ACC112 (cell line): Measurements from ENCODE around the gene ARAP1.

ENCODE experiments used
- H2AFZ ChIP-seq: fragments of 200-600 bp; sonication (generic); one replicate; pipeline ENCODE4 v1.6.0; 2017; ENCODE audit warnings: antibody characterized with exemption, low read length; ENCODE audit not compliant: unreplicated experiment
- H3K27ac ChIP-seq: fragments of 200-600 bp; sonication (generic); 2 replicates; pipeline ENCODE4 v1.5.1; 2014; ENCODE audit warnings: low read depth, mild to moderate bottlenecking, antibody characterized with exemption, low read length, moderate library complexity
- H3K27me3 ChIP-seq: fragments of 200-600 bp; sonication (generic); 2 replicates; pipeline ENCODE4 v1.6.1; 2014; ENCODE audit warnings: mild to moderate bottlenecking, antibody characterized with exemption, low read length, moderate library complexity, mixed read lengths; ENCODE audit not compliant: insufficient read depth
- H3K36me3 ChIP-seq: fragments of 200-600 bp; sonication (generic); 2 replicates; pipeline ENCODE4 v1.6.1; 2016; ENCODE audit warnings: mild to moderate bottlenecking, antibody characterized with exemption, low read length, moderate library complexity, mixed read lengths; ENCODE audit not compliant: insufficient read depth
- H3K4me1 ChIP-seq: fragments of 200-600 bp; sonication (generic); one replicate; pipeline ENCODE4 v1.6.1; 2016; ENCODE audit warnings: low read length, mixed read lengths; ENCODE audit not compliant: insufficient read depth, unreplicated experiment, control insufficient read depth
- H3K4me3 ChIP-seq: fragments of 200-600 bp; sonication (generic); 2 replicates; pipeline ENCODE4 v1.5.1; 2014; ENCODE audit warnings: mild to moderate bottlenecking, low read depth, low read length
- H3K79me2 ChIP-seq: fragments of 200-600 bp; sonication (generic); one replicate; pipeline ENCODE4 v1.6.0; 2016; ENCODE audit warnings: low read length; ENCODE audit not compliant: control insufficient read depth, unreplicated experiment, insufficient read depth

Gene ARAP1

DNA sequence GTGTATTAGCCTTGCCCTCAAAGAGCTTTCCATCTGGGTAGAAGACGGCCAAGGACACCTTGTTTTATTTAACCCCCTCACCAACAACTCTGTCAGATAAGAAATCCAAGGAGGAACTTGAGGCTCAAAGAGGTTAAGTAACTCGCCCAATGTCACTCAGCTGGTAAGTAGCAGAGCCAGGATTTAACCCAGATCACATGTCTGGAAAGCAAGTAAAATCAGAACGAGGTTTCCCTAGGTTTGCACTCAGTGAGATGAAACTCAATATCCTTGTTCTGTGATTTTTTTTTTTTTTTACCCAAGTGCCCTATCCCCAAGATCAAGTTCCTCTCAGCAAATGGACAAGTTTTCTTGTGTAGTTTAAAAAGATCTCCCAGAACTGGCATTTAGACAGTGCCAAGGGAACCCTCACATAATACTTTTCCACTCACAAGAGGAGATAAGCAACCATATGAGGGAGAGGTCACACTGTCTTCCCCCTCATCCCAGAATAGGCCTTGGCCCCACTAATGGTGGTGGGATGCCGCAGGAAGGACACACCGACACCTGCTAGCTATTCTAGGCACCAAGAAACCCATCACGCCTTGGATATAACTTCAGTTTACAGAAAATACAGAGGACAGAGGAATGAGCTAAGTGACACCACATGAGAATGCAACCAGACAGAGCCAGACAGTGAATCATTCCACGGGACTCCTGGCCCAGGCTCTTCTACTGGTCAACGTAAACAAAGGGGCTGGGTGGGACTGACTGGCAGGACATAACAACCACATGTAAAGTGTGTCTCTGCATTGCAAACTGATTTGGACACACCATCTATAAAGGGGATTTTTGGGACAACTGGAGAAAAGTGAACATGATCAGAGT lies 8.6 kb upstream of the ARAP1 start:
- Histone ChIP-seq H2AFZ (no peak overlapping the region), H3K79me2 (no peaks in the 10 kb centered on the region), H3K27ac (no peak overlapping the region), H3K27me3 (no peaks in the 10 kb centered on the region), H3K4me1 (no peaks in the 10 kb centered on the region), H3K36me3 (no peaks in the 10 kb centered on the region), H3K4me3 (no peak overlapping the region)

DNA sequence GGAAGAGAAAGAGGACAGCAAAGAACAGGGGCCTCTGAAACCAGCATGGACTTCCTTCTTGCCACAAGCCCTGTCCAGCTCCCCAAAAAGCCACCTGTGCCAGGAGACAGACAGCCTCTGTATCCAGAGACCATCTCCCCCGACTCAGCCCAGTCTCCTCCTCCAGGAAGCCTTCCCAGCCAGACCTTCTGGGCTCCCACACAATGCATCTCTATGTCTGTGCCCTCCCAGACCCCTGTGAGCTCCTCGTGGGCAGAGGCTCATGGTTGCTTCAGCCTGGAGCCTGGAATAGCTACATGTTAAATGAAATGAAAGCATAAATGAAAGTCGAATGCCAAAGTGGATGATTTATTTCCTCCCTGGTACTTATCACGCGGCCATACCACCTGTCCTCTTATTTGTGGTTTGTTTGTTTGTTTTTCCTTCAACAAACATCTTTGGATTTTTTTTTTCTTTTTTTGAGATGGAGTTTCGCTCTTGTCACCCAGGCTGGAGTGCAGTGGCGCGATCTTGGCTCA lies 7.3 kb upstream of the ARAP1 start:
- no peaks in the 10 kb centered on the region for H3K4me1 ChIP-seq
- H3K36me3 ChIP-seq = no peaks in the 10 kb centered on the region
- H2AFZ ChIP-seq = no peak overlapping the region
- no peak overlapping the region for H3K27ac ChIP-seq
- H3K4me3 ChIP-seq = no peak overlapping the region
- H3K79me2 ChIP-seq = no peaks in the 10 kb centered on the region
- H3K27me3 ChIP-seq = no peaks in the 10 kb centered on the region

DNA sequence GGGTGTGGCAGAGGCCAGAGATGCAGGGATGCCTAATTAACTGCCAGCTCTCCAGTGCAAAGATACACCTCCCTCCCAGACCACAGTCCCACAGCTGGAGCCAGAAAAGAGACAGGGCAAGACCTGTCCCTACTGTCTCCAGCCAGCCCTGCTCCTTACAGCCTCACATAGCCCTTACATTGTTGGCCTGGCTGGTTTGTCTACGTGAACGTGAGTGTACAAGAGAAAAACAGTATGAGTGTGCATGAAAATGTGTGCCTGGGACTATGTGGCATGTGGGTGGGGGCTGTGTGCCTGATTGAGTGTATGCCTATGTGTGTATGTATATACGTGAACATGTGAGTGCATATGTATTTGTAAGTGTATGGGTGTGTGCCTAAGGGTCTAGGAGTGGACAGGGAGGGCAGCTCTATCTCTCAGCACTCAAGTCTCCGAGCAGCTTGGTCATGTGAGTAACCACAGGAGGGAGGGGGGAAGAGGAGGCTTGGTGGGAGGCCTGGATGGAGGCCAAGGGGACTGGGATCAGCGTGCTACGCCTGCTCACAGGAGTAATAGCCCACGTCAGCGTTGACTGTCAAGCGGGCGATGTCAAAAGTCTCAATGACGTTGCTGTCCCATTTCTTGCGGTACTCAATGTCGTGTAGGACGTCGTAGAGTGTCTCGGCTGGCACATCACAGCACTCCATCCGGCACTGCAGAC lies 6.6 kb upstream of the ARAP1 start:
- no peak overlapping the region for H3K4me3 ChIP-seq
- no peaks in the 10 kb centered on the region for H3K4me1 ChIP-seq
- H2AFZ ChIP-seq = no peak overlapping the region
- H3K36me3 ChIP-seq = no peaks in the 10 kb centered on the region
- no peaks in the 10 kb centered on the region for H3K27me3 ChIP-seq
- no peak overlapping the region for H3K27ac ChIP-seq
- no peaks in the 10 kb centered on the region for H3K79me2 ChIP-seq

DNA sequence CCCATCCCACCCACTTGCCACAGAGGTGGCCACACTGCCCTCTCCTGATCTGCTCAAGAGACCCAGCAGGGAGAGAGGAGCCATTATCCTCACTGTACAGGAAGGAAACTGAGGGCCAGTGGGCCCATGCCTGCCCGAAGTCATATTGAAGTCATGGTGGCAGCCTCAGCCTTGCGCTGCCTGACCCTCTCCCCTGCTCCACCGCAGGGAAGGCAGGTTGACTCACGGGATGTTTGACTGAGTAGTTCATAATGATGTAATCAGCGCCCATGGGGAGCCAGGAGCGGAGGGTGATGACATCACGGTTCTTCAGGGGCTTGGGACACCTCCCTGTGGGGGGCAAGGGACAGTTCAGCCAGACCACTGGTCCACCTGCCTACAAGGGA lies 6.1 kb upstream of the ARAP1 start:
- Histone ChIP-seq H3K4me1 (peaks cover 3% of the 10 kb centered on the region), H2AFZ (no peak overlapping the region), H3K36me3 (no peaks in the 10 kb centered on the region), H3K4me3 (no peak overlapping the region), H3K79me2 (no peaks in the 10 kb centered on the region), H3K27ac (no peak overlapping the region), H3K27me3 (no peaks in the 10 kb centered on the region)

DNA sequence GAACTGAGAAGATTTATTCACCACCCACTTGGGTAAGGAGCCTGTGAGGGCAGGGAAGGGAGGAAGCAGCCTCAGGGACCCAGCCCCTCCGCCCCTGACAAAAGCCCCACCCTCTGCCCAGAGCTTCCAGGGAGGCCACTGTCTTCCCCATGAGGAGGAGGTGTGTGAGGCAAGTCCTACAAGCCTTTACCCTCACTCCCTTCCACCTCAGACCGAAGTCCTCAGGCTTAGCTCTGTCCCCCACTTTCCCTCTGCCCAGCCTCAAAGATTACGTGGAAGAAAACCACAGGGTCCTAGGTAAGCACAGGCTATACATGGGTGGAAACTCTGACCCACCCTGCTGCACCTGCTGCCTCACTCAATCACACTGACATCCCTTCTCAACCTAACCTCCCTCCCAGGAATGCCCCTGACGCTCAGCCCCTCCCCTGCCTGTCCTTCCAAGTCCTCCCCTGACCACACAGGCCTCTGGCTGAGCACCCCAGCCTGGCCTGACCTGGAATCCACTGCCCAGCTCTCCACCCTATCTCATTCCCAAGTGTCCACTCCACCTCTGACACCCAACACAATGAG lies 3.6 kb upstream of the ARAP1 start:
- no peaks in the 10 kb centered on the region for H3K27me3 ChIP-seq
- peaks cover 14% of the 10 kb centered on the region for H3K79me2 ChIP-seq
- H3K27ac ChIP-seq = no peak overlapping the region
- H2AFZ ChIP-seq = no peak overlapping the region
- H3K4me1 ChIP-seq = peaks cover 17% of the 10 kb centered on the region
- no peaks in the 10 kb centered on the region for H3K36me3 ChIP-seq
- H3K4me3 ChIP-seq = no peak overlapping the region

DNA sequence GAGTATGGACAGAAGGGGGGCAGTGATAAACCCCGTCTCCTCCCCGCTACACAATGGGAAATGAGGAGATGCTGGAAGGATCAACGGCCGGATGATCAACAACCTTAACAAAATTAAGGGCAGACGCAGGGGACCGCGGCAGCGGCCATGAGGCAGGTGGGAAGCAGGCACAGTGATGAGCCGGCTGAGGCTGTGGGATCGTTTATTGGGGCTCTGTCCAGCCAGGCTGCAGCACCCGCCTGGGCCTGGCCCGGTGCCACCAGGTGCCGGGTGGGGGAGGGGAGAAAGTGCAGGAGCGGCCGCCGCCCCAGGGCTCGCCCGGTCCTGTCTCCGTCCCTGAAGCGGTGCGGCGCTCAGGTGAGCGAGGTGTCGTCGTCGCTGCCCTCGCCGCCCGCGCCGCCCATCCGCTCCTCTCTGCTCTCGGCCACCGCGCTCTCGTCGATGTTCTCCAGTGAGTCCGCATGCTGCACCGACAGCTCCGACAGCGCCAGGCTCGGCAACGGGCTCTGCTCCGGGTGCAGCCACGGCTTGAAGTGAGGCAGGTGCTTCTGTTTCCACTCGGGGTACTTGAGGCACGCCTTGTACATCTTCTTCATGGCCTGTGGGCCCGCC lies 2.4 kb upstream of the ARAP1 start:
- H3K36me3 ChIP-seq = no peaks in the 10 kb centered on the region
- H2AFZ ChIP-seq = no peak overlapping the region
- H3K27me3 ChIP-seq = no peaks in the 10 kb centered on the region
- H3K4me1 ChIP-seq = peaks cover 19% of the 10 kb centered on the region
- H3K4me3 ChIP-seq = no peak overlapping the region
- no peak overlapping the region for H3K27ac ChIP-seq
- peaks cover 24% of the 10 kb centered on the region for H3K79me2 ChIP-seq

DNA sequence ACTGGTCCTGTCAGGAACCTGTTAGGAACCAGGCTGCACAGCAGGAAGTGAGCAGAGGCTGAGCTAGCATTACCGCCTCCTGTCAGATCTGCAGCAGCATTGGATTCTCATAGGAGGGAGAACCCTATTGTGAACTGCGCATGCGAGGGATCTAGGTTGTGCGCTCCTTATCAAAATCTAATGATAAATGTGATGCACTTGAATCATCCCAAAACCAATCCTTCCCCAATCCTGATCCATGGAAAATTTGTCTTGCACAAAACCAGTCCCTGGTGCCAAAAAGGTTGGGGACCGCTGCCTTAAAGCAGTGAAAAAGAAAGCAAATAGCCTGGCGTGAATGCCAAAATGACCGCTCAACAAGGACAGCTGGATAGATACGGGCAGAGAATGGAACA lies 1.9 kb upstream of the ARAP1 start:
- Histone ChIP-seq H3K4me1 (peaks cover 19% of the 10 kb centered on the region), H3K27me3 (no peaks in the 10 kb centered on the region), H3K4me3 (no peak overlapping the region), H3K79me2 (peaks cover 26% of the 10 kb centered on the region), H3K36me3 (no peaks in the 10 kb centered on the region), H3K27ac (no peak overlapping the region), H2AFZ (no peak overlapping the region)

DNA sequence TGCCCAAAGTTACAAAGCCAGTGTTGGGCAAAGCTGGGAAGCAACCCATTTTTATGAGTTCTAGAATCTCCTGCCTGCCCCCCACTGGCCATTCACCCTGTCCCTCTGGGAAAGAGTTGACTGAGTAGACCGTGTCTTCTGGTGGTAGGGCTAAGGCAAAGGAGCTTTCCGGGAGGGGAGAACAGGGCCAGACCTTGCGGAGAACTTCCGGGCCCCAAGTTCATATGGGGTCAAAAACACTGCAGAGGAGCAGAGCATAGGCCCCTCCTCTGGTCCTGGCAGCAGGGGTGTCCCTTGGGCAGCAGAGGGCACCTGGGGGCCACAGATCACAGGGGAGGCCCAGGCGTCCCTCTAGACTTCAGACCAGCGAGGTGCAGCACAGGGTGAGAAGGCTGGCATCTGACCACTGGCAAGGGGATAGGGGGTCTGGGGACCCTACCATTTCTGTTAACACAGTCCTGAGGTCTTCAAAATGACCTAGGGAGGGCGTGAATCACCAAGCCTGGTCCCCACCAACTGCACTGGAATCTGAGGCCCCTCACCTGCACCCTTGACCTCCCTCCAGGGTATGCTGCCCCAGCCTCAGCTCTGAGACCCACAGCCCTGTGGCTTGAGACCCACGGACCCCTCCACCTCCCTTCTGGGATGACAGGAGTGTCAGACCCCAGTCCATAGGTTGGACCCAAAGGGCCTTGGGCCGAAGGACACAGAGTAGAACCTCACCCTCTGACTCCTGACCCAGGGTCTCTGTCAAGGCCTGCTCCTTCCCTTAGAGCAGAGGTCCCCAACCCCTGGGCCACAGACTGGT lies 1.3 kb upstream of the ARAP1 start:
- H3K27ac ChIP-seq = no peak overlapping the region
- H3K27me3 ChIP-seq = no peaks in the 10 kb centered on the region
- peak overlapping the region; percentile 95; the same call in 1 of the 2 replicates for H3K4me3 ChIP-seq
- no peak overlapping the region for H2AFZ ChIP-seq
- no peaks in the 10 kb centered on the region for H3K36me3 ChIP-seq
- H3K79me2 ChIP-seq = peaks cover 30% of the 10 kb centered on the region
- peaks cover 19% of the 10 kb centered on the region for H3K4me1 ChIP-seq

DNA sequence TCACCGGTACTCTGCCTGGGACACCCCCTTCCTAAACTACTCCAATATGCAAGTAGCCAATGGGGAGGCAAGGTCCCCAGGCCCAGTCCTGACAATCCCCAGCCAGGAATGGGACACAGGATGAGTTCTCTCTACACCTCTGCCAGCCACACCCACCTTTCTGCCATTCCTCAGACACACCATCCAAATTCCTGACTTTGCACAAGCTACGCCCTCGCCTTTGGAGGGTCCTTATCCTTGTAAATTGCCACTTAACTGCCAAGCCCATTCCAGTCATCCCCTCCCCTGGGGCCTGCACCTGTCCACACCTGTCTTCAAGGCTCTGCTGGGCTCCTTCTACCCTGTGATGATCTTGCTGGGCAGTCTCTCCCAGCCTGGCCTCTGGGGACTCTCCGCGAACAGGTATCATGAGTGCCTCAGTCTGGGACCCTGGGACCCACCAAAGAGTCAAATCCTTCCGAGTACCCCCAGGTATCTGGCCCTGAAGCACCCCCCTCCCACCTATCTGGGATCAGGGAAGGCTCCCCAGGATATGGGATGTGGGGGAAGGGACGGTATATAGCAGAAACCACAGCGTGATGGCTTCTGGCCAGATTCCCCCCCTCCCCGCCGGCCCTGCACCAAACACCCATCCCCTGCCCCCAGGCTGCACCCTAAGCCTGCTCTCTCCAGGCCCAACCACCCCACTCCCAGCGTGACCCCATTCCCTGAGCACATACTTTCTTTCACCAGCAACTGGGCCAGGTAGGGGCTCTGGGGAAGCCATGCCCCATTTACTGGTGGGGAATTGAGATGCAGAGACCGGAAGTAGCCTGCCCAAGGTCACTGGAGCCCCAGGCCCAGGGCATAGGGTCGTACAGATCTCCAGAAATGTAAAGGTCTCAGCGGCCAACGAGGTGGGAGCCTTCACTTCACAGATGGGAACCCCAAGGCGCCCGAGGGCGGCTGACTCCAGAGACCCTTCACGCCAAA lies 806 bp downstream of the ARAP1 start:
- peak overlapping the region; percentile 93 for H2AFZ ChIP-seq
- peak overlapping the region; percentile 95 for H3K4me3 ChIP-seq
- H3K4me1 ChIP-seq = peaks cover 19% of the 10 kb centered on the region
- H3K79me2 ChIP-seq = peaks cover 32% of the 10 kb centered on the region
- no peaks in the 10 kb centered on the region for H3K36me3 ChIP-seq
- no peaks in the 10 kb centered on the region for H3K27me3 ChIP-seq
- no peak overlapping the region for H3K27ac ChIP-seq
